Measurements from ENCODE around the gene COPS7A. TPM values are rescaled to one million over a fixed set of nuclear protein-coding genes. Genes with fewer than 3 reads are reported as not detected.

COPS7A gene
- total RNA-seq, result 78.2 and 94.5 TPM in 2 replicates

GRCh38 chr12:6723607-6724408 lies at the start of gene COPS7A:
TSS of gene COPS7A (plus strand) at chr12:6724046. CDS start at chr12:6724657, 611 bp downstream.

GRCh38 chr12:6688999-6689882 lies 34.6 kb upstream of the COPS7A start, which contains the start of gene ZNF384:
TSS of gene ZNF384 (minus strand) at chr12:6689375. CDS start at chr12:6679520, 9,855 bp downstream.

GRCh38 chr12:6700646-6701051 lies 23.2 kb upstream of the COPS7A start, which contains the start of gene PIANP:
TSS of gene PIANP (minus strand) at chr12:6700815. CDS start at chr12:6698061, 2,754 bp downstream.

GRCh38 chr12:6752921-6753771 lies 29.3 kb downstream of the COPS7A start, which contains the start of gene MLF2:
TSS of gene MLF2 (minus strand) at chr12:6753141. CDS start at chr12:6752334, 807 bp downstream.

GRCh38 chr12:6765634-6766581 lies 42.1 kb downstream of the COPS7A start, which contains the start of gene PTMS:
TSS of gene PTMS (plus strand) at chr12:6766363. CDS start at chr12:6766706, 343 bp downstream.

GRCh38 chr12:6772331-6772695 lies 48.5 kb downstream of the COPS7A start, which contains the start of gene LAG3:
TSS of gene LAG3 (plus strand) at chr12:6772520. CDS start at chr12:6772853, 333 bp downstream.

Other genes with a start within 250 kb of the COPS7A start
- 103 and 161 TPM in 2 replicates for gene MRPL51, start 230.8 kb upstream of the COPS7A start, total RNA-seq
- 36.9 and 103 TPM in 2 replicates for gene NCAPD2, start 229.9 kb upstream of the COPS7A start, total RNA-seq
- 6,486 and 6,733 TPM in 2 replicates for gene GAPDH, start 189.5 kb upstream of the COPS7A start, total RNA-seq
- 0.46 and 1.2 TPM in 2 replicates for gene IFFO1, start 168.0 kb upstream of the COPS7A start, total RNA-seq
- 46.0 and 61.7 TPM in 2 replicates for gene NOP2, start 155.8 kb upstream of the COPS7A start, total RNA-seq
- gene CHD4, start 116.7 kb upstream of the COPS7A start, total RNA-seq, result 153 and 169 TPM in 2 replicates
- gene LPAR5, start 88.1 kb upstream of the COPS7A start, total RNA-seq, result 15.7 and 17.6 TPM in 2 replicates
- gene ACRBP, start 76.6 kb upstream of the COPS7A start, total RNA-seq, result 0.16 TPM in 1 of 2 replicates, not detected in the other
- gene ING4, start 60.9 kb upstream of the COPS7A start, total RNA-seq, result 12.8 and 22.3 TPM in 2 replicates
- 11.6 and 14.3 TPM in 2 replicates for gene ZNF384, start 34.7 kb upstream of the COPS7A start, total RNA-seq
- gene PIANP, start 23.2 kb upstream of the COPS7A start, total RNA-seq, result not detected in 2 replicates
- gene MLF2, start 29.1 kb downstream of the COPS7A start, total RNA-seq, result 359 and 402 TPM in 2 replicates
- gene PTMS, start 42.3 kb downstream of the COPS7A start, total RNA-seq, result 102 and 124 TPM in 2 replicates
- gene LAG3, start 48.5 kb downstream of the COPS7A start, total RNA-seq, result 0.08 TPM in 1 of 2 replicates, not detected in the other
- gene CD4, start 65.5 kb downstream of the COPS7A start, total RNA-seq, result not detected in 2 replicates
- not detected in 2 replicates for gene GPR162, start 97.8 kb downstream of the COPS7A start, total RNA-seq
- gene P3H3, start 104.4 kb downstream of the COPS7A start, total RNA-seq, result 10.6 and 15.9 TPM in 2 replicates
- gene GNB3, start 116.9 kb downstream of the COPS7A start, total RNA-seq, result 0.47 and 0.49 TPM in 2 replicates
- gene CDCA3, start 127.2 kb downstream of the COPS7A start, total RNA-seq, result 16.6 and 52.9 TPM in 2 replicates
- gene USP5, start 128.1 kb downstream of the COPS7A start, total RNA-seq, result 62.9 and 69.8 TPM in 2 replicates
- gene TPI1, start 143.5 kb downstream of the COPS7A start, total RNA-seq, result 989 and 1,326 TPM in 2 replicates
- 12.8 and 13.2 TPM in 2 replicates for gene SPSB2, start 149.3 kb downstream of the COPS7A start, total RNA-seq
- gene LRRC23, start 180.8 kb downstream of the COPS7A start, total RNA-seq, result 4.1 and 6.2 TPM in 2 replicates
- 0.68 and 2.1 TPM in 2 replicates for gene ENO2, start 190.5 kb downstream of the COPS7A start, total RNA-seq
- 8.4 and 17.5 TPM in 2 replicates for gene ATN1, start 203.9 kb downstream of the COPS7A start, total RNA-seq
- not detected in 2 replicates for gene RNU7-1, start 219.8 kb downstream of the COPS7A start, total RNA-seq
- gene C12orf57, start 220.0 kb downstream of the COPS7A start, total RNA-seq, result 146 and 147 TPM in 2 replicates
- gene PTPN6, start 227.3 kb downstream of the COPS7A start, total RNA-seq, result 20.9 and 24.3 TPM in 2 replicates
- gene PHB2, start 246.6 kb downstream of the COPS7A start, total RNA-seq, result 300 and 356 TPM in 2 replicates
- gene EMG1, start 246.9 kb downstream of the COPS7A start, total RNA-seq, result 87.1 and 114 TPM in 2 replicates